ENCODE results near the gene SOBP.

- TF ChIP-seq CTCF (conservative IDR thresholded peaks at IDR 0.05; ENCODE audit: low read depth in 2 of 2) (no peak), REST (IDR thresholded peaks at IDR 0.05; ENCODE audit: unreplicated experiment) (no peak), CREB1 (CRISPR knock-in tag; IDR thresholded peaks at IDR 0.05; ENCODE audit: low read depth) (no peak), EZH2phosphoT487 (IDR thresholded peaks at IDR 0.05; ENCODE audit: unreplicated experiment) (no peak), POLR2AphosphoS5 (IDR thresholded peaks at IDR 0.05; ENCODE audit: low read depth) (no peak)
Observed at GRCh38 chr6:107662333-107662732, 172.4 kb downstream of the SOBP start.
